MM.1S (cell line): ENCODE results near the gene TP53BP2.

Source experiments
- CTCF ChIP-seq: fragments of 300-600 bp; sonication (generic); IDR thresholded peaks from 2 replicates; pipeline ENCODE4 v1.5.1; 2016; ENCODE audit warnings: antibody characterized with exemption, low read length, mixed read lengths
- EZH2 ChIP-seq: fragments of 300-600 bp; sonication (generic); optimal IDR thresholded peaks from 2 replicates; pipeline ENCODE3; 2017; ENCODE audit warnings: low read depth, mild to moderate bottlenecking, antibody characterized with exemption, low read length, mixed read lengths

GRCh38 chr1:223842784-223843183 lies 3.0 kb downstream of the TP53BP2 start:
- TF ChIP-seq CTCF, result no peak
- no peak for TF ChIP-seq EZH2
